ENCODE results near the gene STK39.

STK39 gene

GRCh38 chr2:167932123-167932693 lies 315.2 kb downstream of the STK39 start:
- no peak overlapping the region for H3K27ac ChIP-seq
- H3K4me3 ChIP-seq (ENCODE audit: low read depth, low read length) = no peak overlapping the region
- H3K9me3 ChIP-seq (ENCODE audit: control insufficient read depth, low read length) = no peaks in the 10 kb centered on the region
- no peaks in the 10 kb centered on the region for H3K27me3 ChIP-seq (ENCODE audit: control insufficient read depth, insufficient read depth, low read length)
- no peaks in the 10 kb centered on the region for H3K79me2 ChIP-seq
- H2AFZ ChIP-seq = no peak overlapping the region
- no peak overlapping the region for H3K9ac ChIP-seq
- TF ChIP-seq, protein P1, sequence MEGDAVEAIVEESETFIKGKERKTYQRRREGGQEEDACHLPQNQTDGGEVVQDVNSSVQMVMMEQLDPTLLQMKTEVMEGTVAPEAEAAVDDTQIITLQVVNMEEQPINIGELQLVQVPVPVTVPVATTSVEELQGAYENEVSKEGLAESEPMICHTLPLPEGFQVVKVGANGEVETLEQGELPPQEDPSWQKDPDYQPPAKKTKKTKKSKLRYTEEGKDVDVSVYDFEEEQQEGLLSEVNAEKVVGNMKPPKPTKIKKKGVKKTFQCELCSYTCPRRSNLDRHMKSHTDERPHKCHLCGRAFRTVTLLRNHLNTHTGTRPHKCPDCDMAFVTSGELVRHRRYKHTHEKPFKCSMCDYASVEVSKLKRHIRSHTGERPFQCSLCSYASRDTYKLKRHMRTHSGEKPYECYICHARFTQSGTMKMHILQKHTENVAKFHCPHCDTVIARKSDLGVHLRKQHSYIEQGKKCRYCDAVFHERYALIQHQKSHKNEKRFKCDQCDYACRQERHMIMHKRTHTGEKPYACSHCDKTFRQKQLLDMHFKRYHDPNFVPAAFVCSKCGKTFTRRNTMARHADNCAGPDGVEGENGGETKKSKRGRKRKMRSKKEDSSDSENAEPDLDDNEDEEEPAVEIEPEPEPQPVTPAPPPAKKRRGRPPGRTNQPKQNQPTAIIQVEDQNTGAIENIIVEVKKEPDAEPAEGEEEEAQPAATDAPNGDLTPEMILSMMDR (IDR thresholded peaks at IDR 0.05) = no peak
- H3K4me1 ChIP-seq = no peaks in the 10 kb centered on the region
- H3K36me3 ChIP-seq (ENCODE audit: control insufficient read depth, insufficient read depth, low read length) = no peaks in the 10 kb centered on the region
- no peak overlapping the region for H3K4me2 ChIP-seq (ENCODE audit: low read length)

- Histone ChIP-seq H3K9me3 (ENCODE audit: control insufficient read depth, low read length) (no peaks in the 10 kb centered on the region), H3K27ac (no peak overlapping the region), H3K27me3 (ENCODE audit: control insufficient read depth, insufficient read depth, low read length) (no peaks in the 10 kb centered on the region), H3K36me3 (ENCODE audit: control insufficient read depth, insufficient read depth, low read length) (no peaks in the 10 kb centered on the region), H3K9ac (no peak overlapping the region), H3K4me2 (ENCODE audit: low read length) (no peak overlapping the region), H3K4me1 (no peaks in the 10 kb centered on the region), H3K79me2 (no peaks in the 10 kb centered on the region), H3K4me3 (ENCODE audit: low read depth, low read length) (no peak overlapping the region), H2AFZ (no peak overlapping the region)
- TF ChIP-seq, protein P1 (IDR thresholded peaks at IDR 0.05) = no peak
These were observed 317.9 kb downstream of the STK39 start for GRCh38 chr2:167929484-167929883.

- TF ChIP-seq, protein P1 (IDR thresholded peaks at IDR 0.05) = no peak
- Histone ChIP-seq H3K27ac (no peak overlapping the region), H3K9ac (no peak overlapping the region), H3K4me1 (no peaks in the 10 kb centered on the region), H3K4me2 (ENCODE audit: low read length) (no peak overlapping the region), H3K27me3 (ENCODE audit: control insufficient read depth, insufficient read depth, low read length) (no peaks in the 10 kb centered on the region), H3K4me3 (ENCODE audit: low read depth, low read length) (no peak overlapping the region), H3K79me2 (no peaks in the 10 kb centered on the region), H3K9me3 (ENCODE audit: control insufficient read depth, low read length) (no peaks in the 10 kb centered on the region), H3K36me3 (ENCODE audit: control insufficient read depth, insufficient read depth, low read length) (no peaks in the 10 kb centered on the region), H2AFZ (no peak overlapping the region)
These were observed 319.0 kb downstream of the STK39 start for GRCh38 chr2:167928434-167928833.

- Histone ChIP-seq H3K4me1 (no peaks in the 10 kb centered on the region), H3K4me2 (ENCODE audit: low read length) (no peak overlapping the region), H3K9me3 (ENCODE audit: control insufficient read depth, low read length) (no peaks in the 10 kb centered on the region), H3K4me3 (ENCODE audit: low read depth, low read length) (no peak overlapping the region), H3K27me3 (ENCODE audit: control insufficient read depth, insufficient read depth, low read length) (no peaks in the 10 kb centered on the region), H2AFZ (no peak overlapping the region), H3K79me2 (no peaks in the 10 kb centered on the region), H3K27ac (no peak overlapping the region), H3K36me3 (ENCODE audit: control insufficient read depth, insufficient read depth, low read length) (no peaks in the 10 kb centered on the region), H3K9ac (no peak overlapping the region)
- TF ChIP-seq, protein P1 (IDR thresholded peaks at IDR 0.05) = no peak
These were observed 321.6 kb downstream of the STK39 start for GRCh38 chr2:167925758-167926157.

- Histone ChIP-seq H3K4me2 (ENCODE audit: low read length) (no peak overlapping the region), H3K79me2 (no peaks in the 10 kb centered on the region), H3K4me1 (no peaks in the 10 kb centered on the region), H3K4me3 (ENCODE audit: low read depth, low read length) (no peak overlapping the region), H3K36me3 (ENCODE audit: control insufficient read depth, insufficient read depth, low read length) (no peaks in the 10 kb centered on the region), H3K27ac (no peak overlapping the region), H2AFZ (no peak overlapping the region), H3K27me3 (ENCODE audit: control insufficient read depth, insufficient read depth, low read length) (no peaks in the 10 kb centered on the region), H3K9ac (no peak overlapping the region), H3K9me3 (ENCODE audit: control insufficient read depth, low read length) (no peaks in the 10 kb centered on the region)
- TF ChIP-seq, protein P1 (IDR thresholded peaks at IDR 0.05) = no peak
These were observed 322.8 kb downstream of the STK39 start for GRCh38 chr2:167924556-167924955.

Measured in parathyroid adenoma (tissue), 2 donors.